Karpas-422 (cell line): ENCODE results near the gene UNC119B. TPM values are rescaled to one million over a fixed set of nuclear protein-coding genes. Genes with fewer than 3 reads are reported as not detected.
"Not testable (repeated sequence)": the region's sequence is repeated elsewhere in the genome, so short reads cannot be mapped to it uniquely, and the experiment has no call there.

Experiments used
- DNase-seq: peaks from one replicate; pipeline ENCODE4 v3.0.0-alpha.2; 2015
- H2AFZ ChIP-seq: fragments of 200-600 bp; sonication (generic); 2 replicates; pipeline ENCODE4 v1.6.1; 2014; ENCODE audit warnings: antibody characterized with exemption, low read length, mixed read lengths
- H3K27ac ChIP-seq: fragments of 200-600 bp; sonication (generic); 2 replicates; pipeline ENCODE4 v1.5.1; 2014; ENCODE audit warnings: mild to moderate bottlenecking, low read length, moderate library complexity
- H3K27me3 ChIP-seq: fragments of 200-600 bp; sonication (generic); 2 replicates; pipeline ENCODE4 v1.6.1; 2014; ENCODE audit warnings: low read length, mixed read lengths
- H3K36me3 ChIP-seq: fragments of 200-600 bp; sonication (generic); 2 replicates; pipeline ENCODE4 v1.6.1; 2014; ENCODE audit warnings: low read length, mixed read lengths; ENCODE audit not compliant: insufficient read depth
- H3K4me1 ChIP-seq: fragments of 200-600 bp; sonication (generic); 2 replicates; pipeline ENCODE4 v1.6.1; 2014; ENCODE audit warnings: mild to moderate bottlenecking, low read length, mixed read lengths
- H3K4me2 ChIP-seq: fragments of 200-600 bp; sonication (generic); 2 replicates; pipeline ENCODE4 v1.6.1; 2014; ENCODE audit warnings: low read length, low read depth, mild to moderate bottlenecking; ENCODE audit not compliant: poor library complexity, severe bottlenecking
- H3K4me3 ChIP-seq: fragments of 200-600 bp; sonication (generic); 2 replicates; pipeline ENCODE4 v1.5.1; 2014; ENCODE audit warnings: mild to moderate bottlenecking, antibody characterized with exemption, low read length, mixed read lengths
- H3K79me2 ChIP-seq: fragments of 200-600 bp; sonication (generic); 2 replicates; pipeline ENCODE4 v1.6.1; 2014; ENCODE audit warnings: mild to moderate bottlenecking, low read length, mixed read lengths
- H3K9ac ChIP-seq: fragments of 200-600 bp; sonication (generic); 2 replicates; pipeline ENCODE4 v1.6.0; 2014; ENCODE audit warnings: low read length
- H3K9me2 ChIP-seq: fragments of 200-600 bp; sonication (generic), shearing (Covaris generic); replicated peaks from 2 replicates; pipeline ENCODE4 v1.6.0; 2014; ENCODE audit warnings: mild to moderate bottlenecking, low read length, moderate library complexity; ENCODE audit not compliant: insufficient read depth
- H3K9me3 ChIP-seq: fragments of 300-700, 200-600 bp; sonication (generic); 2 replicates; pipeline ENCODE4 v1.6.1; 2014; ENCODE audit warnings: low read length, mixed read lengths
- H4K20me1 ChIP-seq: fragments of 200-600 bp; sonication (generic); 2 replicates; pipeline ENCODE4 v1.6.1; 2014; ENCODE audit warnings: mild to moderate bottlenecking, antibody characterized with exemption, low read length, low read depth; ENCODE audit not compliant: insufficient read depth
- total RNA-seq: library from RNA; depleted of rRNA; stranded (reverse); fragments of >200 nt; shearing (Covaris generic); gene quantifications from 2 replicates; pipeline ENCODE4 v1.2.3, GENCODE V29; 2014; ENCODE audit warnings: low replicate concordance

UNC119B gene
- total RNA-seq, 1 experiment from 2014 or later, result 19.7 TPM

- H3K9ac ChIP-seq, result 0 out of 2 replicates have a peak overlapping the region, but pooled peaks have one; percentile 16
Observed at GRCh38 chr12:120725151-120725658, 14.9 kb downstream of the UNC119B start.

GRCh38 chr12:120725659-120726509 is 15.6 kb downstream of the UNC119B start, which contains the start of gene ACADS:
Gene ACADS, plus strand, starts transcription at chr12:120725826. Its CDS starts 60 bp downstream, at chr12:120725886.
- H3K9me2 ChIP-seq, result no peaks in the 10 kb centered on the region
- peak within 1 kb of the TSS; percentile 64 for H3K4me3 ChIP-seq
- H3K9me3 ChIP-seq, result no peaks in the 10 kb centered on the region

More at GRCh38 chr12:120725151-120725658, 14.9 kb downstream of the UNC119B start:
- DNase-seq, result no peak
- Histone ChIP-seq H3K4me2 (peak overlapping the region; percentile 68), H2AFZ (no peak overlapping the region), H4K20me1 (peaks cover 24% of the 10 kb centered on the region), H3K79me2 (no peaks in the 10 kb centered on the region), H3K27me3 (no peaks in the 10 kb centered on the region), H3K4me1 (peaks cover 33% of the 10 kb centered on the region), H3K9me2 (no peaks in the 10 kb centered on the region), H3K36me3 (peaks cover 26% of the 10 kb centered on the region), H3K9me3 (no peaks in the 10 kb centered on the region), H3K4me3 (peak overlapping the region; percentile 64), H3K27ac (no peak overlapping the region)

GRCh38 chr12:120726510-120726793 is 16.2 kb downstream of the UNC119B start:
- H3K9me3 ChIP-seq, result no peaks in the 10 kb centered on the region
- no peak overlapping the region for H3K27ac ChIP-seq
- peaks cover 22% of the 10 kb centered on the region for H3K4me1 ChIP-seq
- H3K4me3 ChIP-seq, result peak overlapping the region; percentile 64; the same call in 1 of the 2 replicates
- no peaks in the 10 kb centered on the region for H3K79me2 ChIP-seq
- H3K27me3 ChIP-seq, result no peaks in the 10 kb centered on the region
- no peaks in the 10 kb centered on the region for H3K9me2 ChIP-seq
- no peak overlapping the region for H2AFZ ChIP-seq
- H3K9ac ChIP-seq, result peak overlapping the region; percentile 67
- peaks cover 17% of the 10 kb centered on the region for H4K20me1 ChIP-seq
- H3K36me3 ChIP-seq, result peaks cover 20% of the 10 kb centered on the region
- peak overlapping the region; percentile 68 for H3K4me2 ChIP-seq
- no peak for DNase-seq

More at GRCh38 chr12:120725659-120726509, 15.6 kb downstream of the UNC119B start, which contains the start of gene ACADS:
- H2AFZ ChIP-seq, result peak within 1 kb of the TSS; percentile 51; the same call in 1 of the 2 replicates
- peaks cover 24% of the 10 kb centered on the region for H3K36me3 ChIP-seq
- peak within 1 kb of the TSS; percentile 67 for H3K9ac ChIP-seq
- H3K79me2 ChIP-seq, result no peaks in the 10 kb centered on the region
- H3K27ac ChIP-seq, result no peak within 1 kb of the TSS
- peaks cover 27% of the 10 kb centered on the region for H3K4me1 ChIP-seq
- H3K27me3 ChIP-seq, result no peaks in the 10 kb centered on the region
- peak within 1 kb of the TSS; percentile 68 for H3K4me2 ChIP-seq
- H4K20me1 ChIP-seq, result peaks cover 23% of the 10 kb centered on the region
- peak; percentile 95 for DNase-seq

- Histone ChIP-seq H3K4me3 (no peak overlapping the region), H3K4me2 (no peak overlapping the region), H3K27ac (no peak overlapping the region), H3K9me3 (no peaks in the 10 kb centered on the region), H3K79me2 (no peaks in the 10 kb centered on the region), H3K9me2 (no peaks in the 10 kb centered on the region), H3K36me3 (peaks cover 16% of the 10 kb centered on the region), H4K20me1 (peaks cover 12% of the 10 kb centered on the region), H3K27me3 (no peaks in the 10 kb centered on the region), H3K4me1 (peaks cover 16% of the 10 kb centered on the region), H2AFZ (no peak overlapping the region), H3K9ac (no peak overlapping the region)
- no peak for DNase-seq
Observed at GRCh38 chr12:120726961-120727360, 16.7 kb downstream of the UNC119B start.

- H3K4me3 ChIP-seq, H3K27me3 ChIP-seq, H2AFZ ChIP-seq, H3K79me2 ChIP-seq, H3K4me1 ChIP-seq, H3K36me3 ChIP-seq, H3K9me2 ChIP-seq, H3K9ac ChIP-seq, H3K9me3 ChIP-seq, H3K4me2 ChIP-seq, H4K20me1 ChIP-seq, DNase-seq, H3K27ac ChIP-seq: not testable (repeated sequence)
Observed at GRCh38 chr12:120732198-120732597, 21.9 kb downstream of the UNC119B start.

- Histone ChIP-seq H4K20me1 (0 out of 2 replicates have a peak, but pooled peaks cover 4% of the 10 kb centered on the region), H2AFZ (no peak overlapping the region), H3K27ac (no peak overlapping the region), H3K9me2 (no peaks in the 10 kb centered on the region), H3K4me1 (no peaks in the 10 kb centered on the region), H3K9ac (no peak overlapping the region), H3K9me3 (no peaks in the 10 kb centered on the region), H3K4me3 (no peak overlapping the region), H3K27me3 (no peaks in the 10 kb centered on the region), H3K4me2 (no peak overlapping the region), H3K36me3 (no peaks in the 10 kb centered on the region), H3K79me2 (no peaks in the 10 kb centered on the region)
- no peak for DNase-seq
Observed at GRCh38 chr12:120733574-120733973, 23.3 kb downstream of the UNC119B start.

GRCh38 chr12:120734210-120734609 is 24.0 kb downstream of the UNC119B start:
- no peak overlapping the region for H2AFZ ChIP-seq
- H3K9me3 ChIP-seq, result no peaks in the 10 kb centered on the region
- no peak overlapping the region for H3K4me3 ChIP-seq
- 0 out of 2 replicates have a peak, but pooled peaks cover 4% of the 10 kb centered on the region for H4K20me1 ChIP-seq
- H3K9me2 ChIP-seq, result no peaks in the 10 kb centered on the region
- DNase-seq, result no peak
- H3K79me2 ChIP-seq, result no peaks in the 10 kb centered on the region
- H3K27me3 ChIP-seq, result no peaks in the 10 kb centered on the region
- H3K4me1 ChIP-seq, result peaks cover 2% of the 10 kb centered on the region
- no peaks in the 10 kb centered on the region for H3K36me3 ChIP-seq
- no peak overlapping the region for H3K9ac ChIP-seq
- H3K4me2 ChIP-seq, result no peak overlapping the region
- no peak overlapping the region for H3K27ac ChIP-seq

- DNase-seq, result no peak
- no peaks in the 10 kb centered on the region for H3K27me3 ChIP-seq
- H3K36me3 ChIP-seq, result no peaks in the 10 kb centered on the region
- H3K27ac ChIP-seq, result no peak overlapping the region
- no peak overlapping the region for H3K4me3 ChIP-seq
- H3K9me3 ChIP-seq, result no peaks in the 10 kb centered on the region
- no peaks in the 10 kb centered on the region for H3K9me2 ChIP-seq
- H3K79me2 ChIP-seq, result no peaks in the 10 kb centered on the region
- no peak overlapping the region for H3K9ac ChIP-seq
- H3K4me1 ChIP-seq, result peaks cover 7% of the 10 kb centered on the region
- H3K4me2 ChIP-seq, result no peak overlapping the region
- no peak overlapping the region for H2AFZ ChIP-seq
- 0 out of 2 replicates have a peak, but pooled peaks cover 4% of the 10 kb centered on the region for H4K20me1 ChIP-seq
Observed at GRCh38 chr12:120735181-120735580, 24.9 kb downstream of the UNC119B start.
